Measurements from ENCODE around the gene CLMN.

- TF ChIP-seq POLR2AphosphoS5 (IDR thresholded peaks at IDR 0.05; ENCODE audit: insufficient read depth in 1 of 2, low read depth in 1 of 2) = no peak
- no peak for TF ChIP-seq CTCF (IDR thresholded peaks at IDR 0.05)
- TF ChIP-seq POLR2A (IDR thresholded peaks at IDR 0.05) = no peak
Measured at GRCh38 chr14:95274279-95274678, 45.4 kb downstream of the CLMN start.

Data from vagina (tissue), 2 donors.